Lower leg skin (tissue), 3 donors: ENCODE data around the gene ZNF282.

Experiments used
- CTCF ChIP-seq, 3 donors: fragments of 450-650 bp; IDR thresholded peaks; one replicate each; pipeline ENCODE4 v1.5.1; 2016; ENCODE audit warnings: antibody characterized with exemption in 3 of 3, mild to moderate bottlenecking in 3 of 3, moderate library complexity in 2 of 3
- POLR2A ChIP-seq, 2 donors: fragments of 450-650 bp; IDR thresholded peaks; one replicate each; pipeline ENCODE4 v1.6.1; 2016 to 2017; ENCODE audit warnings: antibody characterized with exemption in 2 of 2, mild to moderate bottlenecking in 1 of 2, moderate library complexity in 1 of 2

- TF ChIP-seq CTCF (IDR thresholded peaks at IDR 0.05) (no peak), POLR2A (IDR thresholded peaks at IDR 0.05) (no peak)
Observed at GRCh38 chr7:149197675-149198074, 2.3 kb downstream of the ZNF282 start.
